CD1c-positive myeloid dendritic cell (primary cell): ENCODE measurements around the gene LRRC36.
A peak's percentile ranks its signal among the peaks of the same experiment; 100 is the strongest.

Experiments
- DNase-seq: peaks from one replicate; pipeline ENCODE4 v3.0.0-alpha.2; 2016; ENCODE audit errors: extremely low spot score

LRRC36 gene

DNA sequence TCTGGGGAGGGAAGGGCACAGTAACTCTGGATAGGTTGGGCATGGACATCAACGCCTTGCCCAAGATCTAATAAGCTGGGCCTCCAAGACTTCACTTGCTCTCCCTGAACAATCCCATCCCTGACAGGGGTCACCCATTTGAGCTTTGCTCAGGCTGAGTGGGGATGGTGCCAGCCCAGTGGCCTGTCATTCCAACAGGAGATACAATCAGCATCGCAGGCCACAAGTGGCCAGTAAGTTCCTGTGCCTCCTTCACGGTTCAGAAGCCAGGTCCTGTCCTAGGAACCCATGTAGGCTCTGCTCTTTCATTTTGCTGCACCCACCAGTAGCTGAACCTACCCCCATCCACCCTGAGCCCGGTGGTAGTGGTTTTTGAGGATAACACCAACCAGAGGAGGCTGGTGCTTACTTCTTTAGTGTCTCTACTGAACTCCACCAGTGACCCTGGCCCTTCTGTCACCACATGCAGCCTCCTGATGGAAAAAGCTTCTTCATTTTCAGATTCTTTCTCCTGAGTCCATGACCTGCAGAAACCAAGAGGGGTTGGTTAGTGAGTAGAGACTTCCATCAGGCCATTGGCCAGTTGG is 32.4 kb upstream of the LRRC36 start:
- DNase-seq: no peak

- no peak for DNase-seq
Measured at GRCh38 chr16:67294938-67295361, 31.7 kb upstream of the LRRC36 start.

- no peak for DNase-seq
Measured at GRCh38 chr16:67296420-67296819, 30.2 kb upstream of the LRRC36 start.

DNA sequence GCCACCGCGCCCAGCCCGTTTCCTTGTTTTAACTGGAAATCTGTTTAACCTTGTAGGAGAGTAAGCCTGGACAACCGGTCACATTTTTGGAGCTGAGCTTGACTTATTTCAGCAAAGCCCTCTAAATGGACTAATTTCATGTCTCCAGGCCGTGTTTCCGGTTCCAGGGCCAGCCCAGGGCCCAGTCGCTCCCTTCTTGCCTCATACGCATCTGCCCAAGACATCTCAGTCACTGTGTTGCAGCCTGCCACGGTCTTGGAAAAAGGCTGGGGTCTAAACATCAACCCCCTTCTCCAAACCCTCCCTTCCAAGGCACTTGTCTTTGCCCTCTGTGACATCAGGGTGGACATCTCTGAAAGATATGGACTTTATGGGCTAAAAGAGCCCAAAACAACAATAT is 28.3 kb upstream of the LRRC36 start:
- DNase-seq: no peak

DNA sequence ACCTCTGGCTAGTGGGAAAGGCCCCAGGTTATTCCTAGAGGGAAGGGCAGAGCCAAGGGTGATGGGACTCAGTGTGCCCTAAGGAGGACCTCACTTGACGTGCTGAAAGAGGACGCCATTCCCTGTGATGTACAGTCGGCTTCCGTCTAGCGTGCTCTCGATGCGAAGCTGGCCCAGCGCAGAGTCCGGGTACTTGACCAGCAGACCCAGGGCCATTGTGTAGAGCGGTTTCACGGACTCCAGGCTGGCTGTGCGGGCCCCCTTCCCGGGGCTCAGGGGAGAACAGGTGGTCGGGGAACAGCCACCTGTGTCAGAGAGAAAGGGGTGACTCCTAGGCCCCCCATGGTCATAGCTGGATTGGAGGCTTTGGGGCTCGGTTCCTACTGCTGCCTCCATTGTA is 27.3 kb upstream of the LRRC36 start:
- no peak for DNase-seq

GRCh38 chr16:67301080-67301782 is 25.4 kb upstream of the LRRC36 start:
- no peak for DNase-seq

GRCh38 chr16:67302076-67302475 is 24.5 kb upstream of the LRRC36 start:
- no peak for DNase-seq

DNA sequence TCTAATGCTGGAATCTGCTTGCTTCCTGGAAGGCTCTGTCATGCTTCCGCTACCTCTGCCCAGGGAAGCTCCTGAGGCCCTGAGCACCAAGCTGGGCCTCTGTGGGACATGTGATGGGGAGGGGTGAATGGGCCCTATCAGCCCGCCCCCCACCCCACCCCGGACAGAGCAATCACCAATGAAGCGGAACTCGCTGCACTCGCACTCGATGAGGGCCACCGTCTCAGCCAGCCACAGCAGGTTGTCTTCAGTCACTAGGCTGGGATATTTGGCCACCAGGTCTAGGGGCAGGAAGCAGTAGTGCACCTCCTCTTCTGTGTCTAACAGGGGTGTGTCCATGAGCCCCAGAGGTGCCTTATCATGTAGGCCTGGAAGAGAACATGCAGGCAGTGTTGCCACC is 23.6 kb upstream of the LRRC36 start:
- no peak for DNase-seq

DNA sequence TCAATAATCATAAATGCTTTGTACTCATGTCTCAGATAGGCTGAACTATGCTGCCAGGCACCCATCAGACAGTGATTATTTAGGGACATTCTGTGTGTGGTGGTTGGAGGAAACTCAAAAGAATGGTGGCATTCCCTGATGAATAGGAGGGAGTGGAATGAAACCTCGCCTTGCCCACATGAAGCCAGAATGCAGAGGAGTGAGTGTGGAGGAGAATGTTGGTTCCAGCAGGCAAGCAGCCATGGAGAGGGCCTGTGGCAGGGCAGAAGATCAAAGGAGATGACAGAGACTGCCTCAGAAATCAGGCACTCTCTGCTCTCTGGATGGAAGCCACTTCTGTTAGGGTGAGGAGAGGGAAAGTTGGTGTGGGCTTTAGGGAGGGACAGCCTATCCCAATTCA is 22.6 kb upstream of the LRRC36 start:
- DNase-seq: no peak

GRCh38 chr16:67305216-67306071 is 21.2 kb upstream of the LRRC36 start:
- no peak for DNase-seq

- DNase-seq: no peak
Measured at GRCh38 chr16:67310561-67310960, 16.1 kb upstream of the LRRC36 start.

- peak; percentile 27 for DNase-seq
Measured at GRCh38 chr16:67311607-67312488, 14.8 kb upstream of the LRRC36 start.

DNA sequence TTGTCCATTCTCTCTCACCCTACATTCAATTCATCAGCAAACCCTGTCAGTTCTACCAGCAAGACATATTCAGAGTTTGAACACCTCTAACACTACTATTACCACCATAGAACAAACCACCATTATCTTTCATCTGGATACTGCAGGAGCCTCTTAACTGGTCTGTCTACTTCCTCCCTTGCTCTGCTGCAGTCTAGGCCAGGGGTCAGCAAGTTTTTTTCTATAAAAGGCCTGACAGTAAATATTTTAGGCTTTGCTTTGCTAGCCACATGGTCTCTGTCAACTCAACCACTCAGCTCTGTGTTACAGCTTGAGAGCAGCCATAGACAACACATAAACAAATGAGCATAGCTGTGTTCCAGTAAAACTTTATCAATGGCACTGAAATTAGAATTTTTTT is 13.9 kb upstream of the LRRC36 start:
- no peak for DNase-seq

DNA sequence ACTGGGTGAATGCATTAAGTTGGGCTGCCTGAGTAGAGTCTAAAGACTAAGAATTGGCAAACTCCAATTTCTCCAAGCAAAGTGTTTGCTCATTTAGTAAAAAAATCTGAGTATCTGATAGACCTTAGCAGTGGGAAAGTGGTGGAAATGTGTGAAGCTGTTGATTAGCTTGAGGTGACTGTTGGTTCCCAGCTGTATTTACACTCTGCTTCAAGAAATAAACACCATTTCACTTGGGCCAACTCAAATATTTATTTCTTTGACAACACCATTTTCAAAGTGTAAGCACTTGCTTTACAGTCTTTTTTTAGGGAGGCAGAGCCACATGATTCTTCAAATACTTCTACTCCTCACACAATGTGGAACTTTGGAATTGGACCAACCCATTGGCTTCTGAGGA is 8.8 kb upstream of the LRRC36 start:
- DNase-seq: no peak

- DNase-seq: no peak
Measured at GRCh38 chr16:67326115-67326471, 522 bp upstream of the LRRC36 start.

- DNase-seq: peak; percentile 38
Measured at GRCh38 chr16:67327743-67328142, 1.1 kb downstream of the LRRC36 start.

DNA sequence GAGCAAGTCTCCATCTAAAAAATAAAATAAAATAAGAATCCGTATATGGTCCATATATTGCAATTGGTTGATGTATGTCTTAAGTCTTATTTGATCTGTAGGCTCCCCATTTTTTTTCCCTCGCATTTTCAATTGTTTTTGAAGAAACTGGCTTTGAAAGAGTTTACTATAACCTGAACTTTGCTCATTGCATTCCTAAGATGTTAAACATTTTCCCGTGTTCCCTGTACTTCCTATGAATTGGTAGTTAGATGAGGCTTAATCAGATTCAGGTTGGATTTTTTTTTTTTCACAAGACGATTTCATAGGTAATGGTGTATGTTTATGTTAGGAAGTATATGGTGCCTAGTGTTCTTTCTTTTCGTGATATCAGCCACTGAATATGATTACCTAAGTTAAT is 3.3 kb downstream of the LRRC36 start:
- no peak for DNase-seq

DNA sequence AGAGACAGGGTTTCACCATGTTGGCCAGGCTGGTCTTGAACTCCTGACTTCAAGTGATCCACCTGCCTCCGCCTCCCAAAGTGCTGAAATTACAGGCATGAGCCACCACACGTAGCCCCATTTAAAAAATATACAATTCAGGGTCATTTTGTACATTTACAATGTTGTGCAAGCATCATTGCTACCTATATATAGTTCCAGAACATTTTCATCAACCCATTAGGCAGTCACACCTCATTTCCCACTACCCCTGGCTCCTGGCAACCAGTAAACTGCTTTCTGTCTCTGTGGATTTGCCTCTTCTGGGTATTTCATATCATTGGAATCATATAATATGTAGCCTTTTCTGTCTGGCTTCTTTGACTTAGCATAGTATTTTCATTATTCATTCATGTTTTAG is 6.7 kb downstream of the LRRC36 start:
- DNase-seq: no peak

- DNase-seq: no peak
Measured at GRCh38 chr16:67336116-67336515, 9.5 kb downstream of the LRRC36 start.

DNA sequence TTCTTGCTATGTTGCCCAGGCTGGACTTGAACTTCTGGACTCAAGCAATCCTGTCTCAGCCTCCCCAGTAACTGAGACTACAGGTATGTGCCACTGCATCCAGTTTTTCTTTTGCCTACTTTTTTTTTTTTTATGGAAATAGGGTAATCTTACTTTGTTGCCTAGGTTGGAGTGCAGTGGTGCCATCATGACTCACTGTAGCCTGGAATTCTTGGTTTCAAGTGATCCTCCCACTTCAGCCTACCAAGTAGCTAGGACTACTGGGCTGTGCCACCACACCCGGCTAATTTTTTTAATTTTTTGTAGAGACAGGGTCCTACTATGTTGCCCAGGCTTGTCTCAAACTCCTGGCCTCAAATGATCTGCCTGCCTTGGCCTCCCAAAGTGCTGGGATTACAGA is 10.0 kb downstream of the LRRC36 start:
- DNase-seq: no peak

GRCh38 chr16:67339453-67339852 is 12.8 kb downstream of the LRRC36 start:
- DNase-seq: no peak

- DNase-seq: no peak
Measured at GRCh38 chr16:67341250-67341649, 14.6 kb downstream of the LRRC36 start.
